Measurements from ENCODE around the gene MORC2. TPM values are rescaled to one million over a fixed set of nuclear protein-coding genes. Genes with fewer than 3 reads are reported as not detected.

MORC2 gene
- total RNA-seq, 1 donor from 2014 or later = 26.1 TPM

DNA sequence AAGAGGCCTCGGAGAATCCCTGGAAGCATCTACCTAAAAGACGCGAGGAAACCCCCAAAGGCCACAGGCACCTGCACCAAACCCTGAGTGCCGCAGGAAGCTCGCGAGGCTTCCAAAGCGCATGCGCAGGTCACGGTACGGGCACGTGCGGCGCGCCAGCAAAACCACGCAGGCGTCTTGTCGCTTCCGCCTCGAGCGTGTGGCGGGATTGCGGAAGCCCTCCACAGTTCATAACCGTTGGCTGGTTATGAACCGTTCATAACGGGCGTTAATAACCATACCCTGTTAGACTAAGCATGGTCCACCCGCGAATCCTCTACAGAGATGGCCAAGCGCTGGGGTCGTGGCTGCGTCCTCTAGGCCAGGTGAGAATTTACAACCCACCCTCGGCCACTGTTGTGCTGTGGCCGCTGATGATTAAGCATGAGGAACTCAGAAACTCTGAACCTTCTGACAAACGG is 46.4 kb downstream of the MORC2 start:
- FAIRE-seq = no peak
- DNase-seq (ENCODE audit: low spot score in 2 of 2) = no peak

DNA sequence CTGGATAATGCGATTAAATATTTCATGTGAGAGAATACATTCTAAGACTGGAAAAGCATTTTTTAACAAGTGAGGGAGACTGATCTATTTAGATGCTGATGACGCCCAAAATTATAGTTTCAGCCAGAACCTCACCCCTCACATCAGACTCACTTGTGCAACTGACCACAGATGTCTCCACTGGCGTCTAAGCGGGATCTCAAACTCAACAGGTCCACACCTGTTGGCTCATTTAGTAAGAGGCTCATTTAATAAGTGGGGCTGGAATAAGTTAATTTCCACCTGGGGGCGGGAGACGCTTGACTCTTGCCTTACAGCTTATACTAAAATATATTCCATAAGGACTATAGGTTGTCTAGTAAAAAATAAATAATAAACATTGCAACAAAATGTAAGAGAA is 47.5 kb downstream of the MORC2 start:
- no peak for FAIRE-seq
- DNase-seq (ENCODE audit: low spot score in 2 of 2) = no peak

DNA sequence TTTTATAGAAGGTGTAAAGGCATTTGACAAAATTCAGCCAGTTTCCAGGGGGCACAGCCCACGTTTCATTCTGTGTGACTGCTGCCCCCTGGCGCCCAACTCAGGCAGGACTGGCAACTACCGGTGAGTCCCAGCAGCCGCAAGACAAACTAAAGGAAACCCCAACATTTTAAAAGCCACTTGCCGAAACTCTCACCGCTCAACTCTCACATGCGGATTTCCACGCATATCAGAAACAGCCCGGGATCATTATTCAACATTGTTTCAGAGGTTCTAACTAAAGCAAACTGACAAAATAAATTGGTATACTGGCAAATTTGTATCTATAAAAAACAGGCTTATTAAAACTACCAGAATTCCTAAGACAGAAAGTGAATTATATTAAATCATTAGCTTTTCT is 48.2 kb downstream of the MORC2 start:
- FAIRE-seq (peak; percentile 82), DNase-seq (ENCODE audit: low spot score in 2 of 2) (peak; percentile 71 to 81)

GRCh38 chr22:30919973-30920372 is 48.6 kb downstream of the MORC2 start:
- FAIRE-seq = no peak
- no peak for DNase-seq (ENCODE audit: low spot score in 2 of 2)

DNA sequence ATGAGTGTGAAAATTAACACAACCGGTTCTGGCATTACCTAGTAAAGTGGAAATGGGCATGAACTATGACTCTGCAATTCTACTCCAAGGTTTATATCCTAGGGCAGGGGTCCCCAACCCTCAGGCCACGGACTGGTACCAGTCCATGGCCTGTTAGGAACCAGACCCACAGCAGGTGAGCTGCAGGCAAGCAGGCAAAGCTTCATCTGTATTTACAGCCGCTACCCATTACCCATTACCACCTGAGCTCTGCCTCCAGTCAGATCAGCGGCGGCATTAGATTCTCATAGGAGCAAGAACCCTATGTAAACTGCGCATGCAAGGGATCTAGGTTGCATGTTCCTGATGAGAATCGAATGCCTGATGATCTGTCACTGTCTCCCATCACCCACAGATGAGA is 49.8 kb downstream of the MORC2 start:
- no peak for DNase-seq (ENCODE audit: low spot score in 2 of 2)
- no peak for FAIRE-seq

DNA sequence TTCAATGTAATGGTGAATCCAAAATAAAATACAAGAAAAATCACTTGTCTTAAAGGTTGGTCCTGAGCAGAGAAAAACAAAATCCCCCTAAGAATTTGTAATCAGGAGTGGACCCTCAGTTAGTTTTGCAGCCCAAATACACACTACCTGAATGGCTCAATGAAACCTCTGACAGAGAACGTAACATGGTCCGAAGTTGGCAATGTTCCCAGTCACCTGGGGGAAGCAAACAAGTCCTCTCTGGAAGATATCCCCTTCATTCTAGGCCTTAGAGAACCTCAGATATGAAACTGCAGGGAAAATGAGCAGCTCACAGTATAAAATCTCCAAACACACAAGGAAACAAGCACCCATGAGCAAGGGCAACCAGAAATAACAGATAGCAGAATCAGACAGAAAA is 58.2 kb downstream of the MORC2 start:
- FAIRE-seq (no peak), DNase-seq (ENCODE audit: low spot score in 2 of 2) (no peak)

- FAIRE-seq = no peak
- no peak for DNase-seq (ENCODE audit: low spot score in 2 of 2)
These were observed 59.3 kb downstream of the MORC2 start for GRCh38 chr22:30909306-30909705.

GRCh38 chr22:30908051-30908461 is 60.5 kb downstream of the MORC2 start:
- no peak for FAIRE-seq

DNA sequence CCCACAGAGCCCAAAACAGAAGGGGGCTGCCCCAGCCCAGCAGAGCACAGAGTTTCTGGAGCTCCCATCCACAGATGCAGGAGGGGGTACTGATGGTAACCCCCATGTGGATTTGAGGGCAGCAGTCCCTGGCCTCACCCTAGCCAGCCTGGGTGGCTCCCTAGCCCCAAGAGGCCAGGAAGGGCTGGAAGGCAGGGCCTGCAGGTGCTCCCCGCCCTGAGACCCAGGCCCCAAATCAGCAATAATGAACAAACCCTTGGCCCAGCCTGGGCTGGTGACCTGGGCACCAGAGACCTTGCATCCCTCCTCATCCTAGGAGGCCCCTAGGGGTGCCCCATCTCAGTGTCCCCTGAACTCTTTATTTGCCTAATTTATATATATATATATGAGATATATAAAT is 61.6 kb downstream of the MORC2 start:
- no peak for DNase-seq (ENCODE audit: low spot score in 2 of 2)
- no peak for FAIRE-seq

More at GRCh38 chr22:30908051-30908461, 60.5 kb downstream of the MORC2 start:
- no peak for DNase-seq (ENCODE audit: low spot score in 2 of 2)

- FAIRE-seq (no peak), DNase-seq (ENCODE audit: low spot score in 2 of 2) (no peak)
These were observed 62.2 kb downstream of the MORC2 start for GRCh38 chr22:30906411-30906810.

GRCh38 chr22:30905696-30906341 is 62.8 kb downstream of the MORC2 start:
- no peak for DNase-seq (ENCODE audit: low spot score in 2 of 2)
- FAIRE-seq = no peak

DNA sequence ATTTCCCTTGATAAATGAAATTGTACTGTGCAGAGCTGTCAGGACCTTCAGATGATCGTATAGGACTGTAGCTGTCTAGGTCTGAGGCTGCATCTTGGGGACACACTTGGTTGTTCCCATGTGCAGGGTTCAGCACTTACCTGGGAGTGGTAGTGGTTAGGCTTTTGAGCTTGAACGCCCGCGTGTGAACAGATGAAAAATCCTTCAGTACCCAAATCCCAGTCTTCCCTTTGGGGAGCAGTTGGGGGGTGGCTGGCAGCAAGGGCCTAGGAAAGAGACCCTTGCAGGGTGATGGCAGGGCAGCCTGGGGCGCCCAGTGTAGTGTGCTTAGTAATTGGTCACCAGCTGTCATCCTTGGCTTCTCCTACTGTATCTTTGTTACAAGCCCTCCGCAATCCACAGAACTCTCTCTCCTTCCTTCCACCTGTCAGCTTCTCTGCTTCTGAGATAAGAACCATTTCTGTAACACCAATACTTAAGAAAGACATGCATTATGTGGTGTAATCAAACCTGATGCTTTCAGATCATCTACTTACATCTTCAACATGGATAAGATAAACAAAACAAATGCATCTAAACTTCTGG is 64.6 kb downstream of the MORC2 start:
- FAIRE-seq (no peak), DNase-seq (ENCODE audit: low spot score in 2 of 2) (no peak)

DNA sequence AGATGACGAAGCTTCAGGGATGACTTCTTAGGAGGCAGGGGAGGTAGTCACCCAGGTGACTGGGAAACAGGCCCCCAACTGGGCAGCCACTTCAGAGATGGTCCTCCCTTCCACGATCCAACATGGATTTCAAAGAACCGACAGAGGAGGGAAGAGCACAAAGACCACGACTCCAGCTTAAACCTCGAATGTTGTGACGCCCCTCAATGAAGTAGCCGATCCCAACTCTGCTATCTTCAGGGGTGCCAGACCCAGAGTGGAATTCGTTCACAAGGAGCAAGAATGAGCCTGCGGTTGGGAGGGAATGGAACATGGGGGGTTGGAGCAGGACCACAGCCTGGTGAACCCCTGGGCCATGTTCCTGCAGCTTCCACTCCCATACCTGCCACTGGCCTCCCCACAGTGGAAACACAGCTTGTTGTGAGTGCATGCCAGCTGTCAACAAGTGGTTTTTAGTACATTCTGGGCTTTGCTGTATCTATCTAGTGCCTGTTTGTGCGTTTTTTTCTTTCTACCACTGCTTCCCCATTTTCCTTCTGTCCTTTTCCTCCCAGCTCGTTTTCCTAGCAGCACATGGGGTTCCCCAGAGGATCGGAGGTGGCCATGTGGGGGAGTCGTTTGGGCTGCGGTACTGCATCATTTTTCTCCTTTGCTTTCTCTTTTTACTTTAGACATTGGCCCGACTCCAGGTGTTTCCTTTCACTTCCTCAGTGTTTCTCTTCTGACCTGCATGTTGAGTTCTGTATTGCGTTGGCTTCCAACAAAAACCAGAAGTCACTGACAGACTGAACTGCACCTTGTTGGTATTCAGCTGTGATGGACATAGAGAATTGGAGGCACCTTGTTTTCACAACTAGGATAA is 65.8 kb downstream of the MORC2 start:
- FAIRE-seq (no peak), DNase-seq (ENCODE audit: low spot score in 2 of 2) (no peak)

DNA sequence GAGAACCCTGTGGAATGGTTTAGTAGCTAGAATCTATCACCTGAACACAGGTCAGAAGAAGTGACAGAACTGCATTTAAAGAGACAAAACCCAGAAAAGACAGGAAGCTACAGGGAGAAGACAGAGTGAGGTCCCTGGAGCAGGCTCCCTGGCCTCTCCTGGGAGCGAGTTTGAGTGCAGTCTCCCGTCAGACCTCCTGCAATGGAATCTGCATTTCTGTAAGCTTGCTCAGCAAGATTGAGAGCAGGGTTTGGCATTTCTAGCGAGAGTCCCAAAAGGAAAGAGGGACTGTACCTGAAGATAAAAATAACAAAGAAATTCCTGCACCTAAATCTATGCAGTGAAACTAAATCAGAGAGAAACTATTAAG is 74.2 kb downstream of the MORC2 start:
- FAIRE-seq (no peak), DNase-seq (ENCODE audit: low spot score in 2 of 2) (no peak)

DNA sequence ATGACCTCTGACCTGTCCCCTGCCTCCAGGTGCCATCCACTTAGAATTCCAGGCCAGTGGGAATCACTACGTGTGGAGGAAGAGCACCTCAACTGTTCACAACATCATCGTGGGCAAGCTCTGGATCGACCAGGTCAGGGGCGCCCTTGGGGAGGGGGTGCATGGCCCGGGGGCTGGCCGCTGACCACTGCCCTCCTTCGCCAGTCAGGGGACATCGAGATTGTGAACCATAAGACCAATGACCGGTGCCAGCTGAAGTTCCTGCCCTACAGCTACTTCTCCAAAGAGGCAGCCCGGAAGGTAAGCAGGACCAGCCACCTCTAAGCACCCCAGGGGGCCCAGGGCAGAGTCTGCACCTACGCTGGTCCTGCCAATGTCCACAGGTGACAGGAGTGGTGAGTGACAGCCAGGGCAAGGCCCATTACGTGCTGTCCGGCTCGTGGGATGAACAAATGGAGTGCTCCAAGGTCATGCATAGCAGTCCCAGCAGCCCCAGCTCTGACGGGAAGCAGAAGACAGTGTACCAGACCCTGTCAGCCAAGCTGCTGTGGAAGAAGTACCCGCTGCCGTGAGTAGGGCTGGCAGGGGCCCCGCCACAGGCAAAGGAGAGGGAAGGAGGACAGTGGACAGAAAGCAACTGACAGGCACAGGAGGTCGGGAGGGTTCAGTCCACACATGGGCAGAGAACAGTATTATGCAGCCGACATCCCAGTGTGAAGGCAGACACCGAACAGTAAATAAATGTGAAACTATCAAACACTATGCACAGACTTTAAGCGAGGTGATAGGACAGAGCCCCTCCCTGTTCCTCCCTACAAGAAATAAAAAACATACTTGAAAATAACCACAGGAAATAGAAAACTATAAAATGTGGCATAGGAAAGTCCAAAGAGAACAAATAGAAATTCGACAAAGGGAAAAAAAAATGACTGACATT is 74.9 kb downstream of the MORC2 start:
- FAIRE-seq (no peak), DNase-seq (ENCODE audit: low spot score in 2 of 2) (no peak)

GRCh38 chr22:30892731-30893221 is 75.8 kb downstream of the MORC2 start:
- DNase-seq (ENCODE audit: low spot score in 2 of 2) = no peak
- FAIRE-seq = no peak

GRCh38 chr22:30892286-30892685 is 76.3 kb downstream of the MORC2 start:
- DNase-seq (ENCODE audit: low spot score in 2 of 2) = no peak
- FAIRE-seq = no peak

DNA sequence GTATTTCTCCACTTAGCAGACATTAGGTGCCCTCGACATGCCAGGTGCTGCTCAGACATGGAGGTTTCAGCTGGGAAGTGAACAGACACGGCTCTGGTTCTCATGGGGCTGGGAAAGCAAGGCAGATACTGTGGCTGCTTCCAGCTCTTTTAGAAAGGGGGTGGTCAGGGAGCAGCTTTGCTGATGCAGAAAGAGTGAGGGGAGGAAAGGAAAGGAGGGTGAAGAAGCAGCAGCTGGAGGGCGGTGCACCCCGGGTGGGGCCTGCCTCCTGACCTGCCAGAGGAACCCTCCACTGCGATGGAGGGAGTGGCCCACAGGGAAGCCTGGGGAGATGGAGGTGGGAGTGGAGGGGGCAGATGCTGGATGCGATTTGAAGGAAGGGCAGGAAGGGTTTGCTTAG is 76.8 kb downstream of the MORC2 start:
- DNase-seq (ENCODE audit: low spot score in 2 of 2) = no peak
- no peak for FAIRE-seq

- no peak for DNase-seq (ENCODE audit: low spot score in 2 of 2)
- no peak for FAIRE-seq
These were observed 77.2 kb downstream of the MORC2 start for GRCh38 chr22:30891443-30891755.

- DNase-seq (ENCODE audit: low spot score in 2 of 2) (peak in 1 of 2 donors; percentile 70), FAIRE-seq (no peak)
These were observed 77.7 kb downstream of the MORC2 start for GRCh38 chr22:30890686-30891442.

All from frontal cortex (tissue), 4 donors.